ENCODE data around the gene IL1RAPL2. TPM values are rescaled to one million over a fixed set of nuclear protein-coding genes. Genes with fewer than 3 reads are reported as not detected.

Gene IL1RAPL2
- total RNA-seq, 1 donor from 2014 or later = not detected

GRCh38 chrX:104789784-104790183, 223.8 kb downstream of the IL1RAPL2 start:
- no peak overlapping the region for H3K4me3 Mint-ChIP-seq
- Histone ChIP-seq H3K4me2 (no peak overlapping the region), H3K4me1 (no peaks in the 10 kb centered on the region), H3K9me3 (ENCODE audit: low read depth) (no peaks in the 10 kb centered on the region), H2AFZ (replicated peaks) (no peak overlapping the region), H3F3A (ENCODE audit: low read depth) (no peaks in the 10 kb centered on the region), H3K9ac (no peak overlapping the region), H3K4me3 (no peak overlapping the region), H3K27me3 (no peaks in the 10 kb centered on the region), H3K36me3 (no peaks in the 10 kb centered on the region), H3K27ac (no peak overlapping the region), H3K79me2 (ENCODE audit: low read depth) (no peaks in the 10 kb centered on the region), H4K20me1 (ENCODE audit: low read depth) (no peaks in the 10 kb centered on the region)
- no peaks in the 10 kb centered on the region for H3K36me3 Mint-ChIP-seq
- H3K27ac Mint-ChIP-seq = no peak overlapping the region
- TF ChIP-seq EZH2phosphoT487 (IDR thresholded peaks at IDR 0.05) (no peak), CTCF (IDR thresholded peaks at IDR 0.05) (no peak), EZH2 (IDR thresholded peaks at IDR 0.05) (no peak)
- no peaks in the 10 kb centered on the region for H3K4me1 Mint-ChIP-seq
- H3K9me3 Mint-ChIP-seq = no peaks in the 10 kb centered on the region
- DNase-seq (ENCODE audit: low spot score) = no peak
- no peaks in the 10 kb centered on the region for H3K27me3 Mint-ChIP-seq (ENCODE audit: insufficient read depth, low read depth)

GRCh38 chrX:104795804-104796203, 229.8 kb downstream of the IL1RAPL2 start:
- TF ChIP-seq CTCF (IDR thresholded peaks at IDR 0.05) (no peak), EZH2phosphoT487 (IDR thresholded peaks at IDR 0.05) (no peak), EZH2 (IDR thresholded peaks at IDR 0.05) (no peak)
- Mint-ChIP-seq H3K36me3 (no peaks in the 10 kb centered on the region), H3K27me3 (ENCODE audit: insufficient read depth, low read depth) (peaks cover 2% of the 10 kb centered on the region), H3K4me3 (no peak overlapping the region), H3K9me3 (no peaks in the 10 kb centered on the region), H3K4me1 (no peaks in the 10 kb centered on the region), H3K27ac (no peak overlapping the region)
- H3K36me3 ChIP-seq = no peaks in the 10 kb centered on the region
- no peaks in the 10 kb centered on the region for H4K20me1 ChIP-seq (ENCODE audit: low read depth)
- H3K9me3 ChIP-seq (ENCODE audit: low read depth) = no peaks in the 10 kb centered on the region
- no peaks in the 10 kb centered on the region for H3K27me3 ChIP-seq
- no peak overlapping the region for H3K9ac ChIP-seq
- no peaks in the 10 kb centered on the region for H3F3A ChIP-seq (ENCODE audit: low read depth)
- H3K27ac ChIP-seq = no peak overlapping the region
- H2AFZ ChIP-seq (replicated peaks) = no peak overlapping the region
- H3K4me1 ChIP-seq = no peaks in the 10 kb centered on the region
- no peak overlapping the region for H3K4me3 ChIP-seq
- H3K79me2 ChIP-seq (ENCODE audit: low read depth) = no peaks in the 10 kb centered on the region
- no peak overlapping the region for H3K4me2 ChIP-seq
- no peak for DNase-seq (ENCODE audit: low spot score)

GRCh38 chrX:104803219-104803618, 237.2 kb downstream of the IL1RAPL2 start:
- TF ChIP-seq CTCF (IDR thresholded peaks at IDR 0.05) (no peak), EZH2phosphoT487 (IDR thresholded peaks at IDR 0.05) (no peak), EZH2 (IDR thresholded peaks at IDR 0.05) (no peak)
- no peak overlapping the region for H3K27ac ChIP-seq
- H3F3A ChIP-seq (ENCODE audit: low read depth) = no peaks in the 10 kb centered on the region
- Mint-ChIP-seq H3K4me1 (peaks cover 6% of the 10 kb centered on the region), H3K36me3 (no peaks in the 10 kb centered on the region), H3K9me3 (no peaks in the 10 kb centered on the region), H3K4me3 (no peak overlapping the region), H3K27me3 (ENCODE audit: insufficient read depth, low read depth) (peaks cover 2% of the 10 kb centered on the region), H3K27ac (no peak overlapping the region)
- no peaks in the 10 kb centered on the region for H3K27me3 ChIP-seq
- no peak for DNase-seq (ENCODE audit: low spot score)
- H4K20me1 ChIP-seq (ENCODE audit: low read depth) = no peaks in the 10 kb centered on the region
- no peak overlapping the region for H3K4me2 ChIP-seq
- H3K9ac ChIP-seq = no peak overlapping the region
- no peak overlapping the region for H2AFZ ChIP-seq (replicated peaks)
- H3K9me3 ChIP-seq (ENCODE audit: low read depth) = no peaks in the 10 kb centered on the region
- H3K36me3 ChIP-seq = no peaks in the 10 kb centered on the region
- no peak overlapping the region for H3K4me3 ChIP-seq
- no peaks in the 10 kb centered on the region for H3K79me2 ChIP-seq (ENCODE audit: low read depth)
- H3K4me1 ChIP-seq = no peaks in the 10 kb centered on the region

Measured in neural progenitor cell (in vitro differentiated cells).